ENCODE measurements around the gene PRKRIP1. TPM values are rescaled to one million over a fixed set of nuclear protein-coding genes. Genes with fewer than 3 reads are reported as not detected.

The PRKRIP1 gene
- total and polyA plus RNA-seq, 2 experiments from 2014 or later = 25.5 to 29.1 TPM

DNA sequence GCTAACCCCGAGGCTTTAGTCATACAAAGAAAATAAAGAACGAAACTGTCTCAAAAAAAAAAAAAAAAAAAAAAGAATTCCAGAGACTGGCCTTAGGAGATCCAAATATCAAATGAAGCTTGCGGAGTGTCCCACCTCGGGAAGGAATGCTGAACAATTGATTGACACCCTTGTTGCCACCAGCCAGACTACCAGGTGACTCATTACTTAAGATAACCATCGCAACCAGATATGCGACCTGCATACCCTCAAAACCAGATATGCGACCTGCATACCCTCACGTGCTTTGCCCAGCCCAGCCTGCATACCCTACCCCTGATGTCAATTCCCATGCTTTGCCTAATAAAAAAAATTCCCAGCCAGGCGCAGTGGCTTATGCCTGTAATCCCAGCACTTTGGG lies 2.7 kb upstream of the PRKRIP1 start (continued):
- no peak for TF ChIP-seq CREB1 (CRISPR knock-in tag; IDR thresholded peaks at IDR 0.05; ENCODE audit: low read depth)

DNA sequence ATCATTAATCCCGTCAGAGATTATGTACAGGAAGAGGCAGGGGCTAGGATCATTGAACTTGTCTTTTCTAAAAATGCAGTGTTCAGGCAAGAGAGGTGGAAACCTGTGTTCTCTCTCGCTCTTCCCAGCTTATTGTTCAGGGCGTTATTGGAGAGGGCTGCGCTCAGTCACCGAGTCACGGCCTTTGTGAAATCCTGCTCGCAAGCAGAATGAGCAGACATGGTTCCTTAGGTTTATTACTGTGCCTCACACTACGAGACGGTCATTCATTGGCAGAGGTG lies 631 bp upstream of the PRKRIP1 start:
- Histone ChIP-seq H3K4me3 (peak overlapping the region; percentile 98), H3F3A (replicated peaks; ENCODE audit: low read depth) (peaks cover 23% of the 10 kb centered on the region), H4K20me1 (replicated peaks; ENCODE audit: insufficient read depth) (no peaks in the 10 kb centered on the region; the same call in none of the 2 replicates), H3K9me2 (ENCODE audit: insufficient read depth) (no peaks in the 10 kb centered on the region), H3K4me1 (ENCODE audit: insufficient read depth) (no peaks in the 10 kb centered on the region; the same call in none of the 2 replicates), H3K27me3 (ENCODE audit: insufficient read depth) (no peaks in the 10 kb centered on the region), H3K79me2 (replicated peaks; ENCODE audit: insufficient read depth) (peaks cover 23% of the 10 kb centered on the region), H3K4me2 (peak overlapping the region; percentile 74), H3K36me3 (ENCODE audit: insufficient read depth) (peaks cover 4% of the 10 kb centered on the region; the same call in 1 of the 2 replicates), H3K27ac (ENCODE audit: low read depth) (peak overlapping the region; percentile 97), H2AFZ (peak overlapping the region; percentile 16; the same call in 1 of the 2 replicates)
- H3K27ac Mint-ChIP-seq = peak overlapping the region; percentile 99
- DNase-seq (ENCODE audit: low spot score) = no peak
- no peak for ATAC-seq
- peak overlapping the region; percentile 88 for H3K4me3 Mint-ChIP-seq
- TF ChIP-seq, protein P1, sequence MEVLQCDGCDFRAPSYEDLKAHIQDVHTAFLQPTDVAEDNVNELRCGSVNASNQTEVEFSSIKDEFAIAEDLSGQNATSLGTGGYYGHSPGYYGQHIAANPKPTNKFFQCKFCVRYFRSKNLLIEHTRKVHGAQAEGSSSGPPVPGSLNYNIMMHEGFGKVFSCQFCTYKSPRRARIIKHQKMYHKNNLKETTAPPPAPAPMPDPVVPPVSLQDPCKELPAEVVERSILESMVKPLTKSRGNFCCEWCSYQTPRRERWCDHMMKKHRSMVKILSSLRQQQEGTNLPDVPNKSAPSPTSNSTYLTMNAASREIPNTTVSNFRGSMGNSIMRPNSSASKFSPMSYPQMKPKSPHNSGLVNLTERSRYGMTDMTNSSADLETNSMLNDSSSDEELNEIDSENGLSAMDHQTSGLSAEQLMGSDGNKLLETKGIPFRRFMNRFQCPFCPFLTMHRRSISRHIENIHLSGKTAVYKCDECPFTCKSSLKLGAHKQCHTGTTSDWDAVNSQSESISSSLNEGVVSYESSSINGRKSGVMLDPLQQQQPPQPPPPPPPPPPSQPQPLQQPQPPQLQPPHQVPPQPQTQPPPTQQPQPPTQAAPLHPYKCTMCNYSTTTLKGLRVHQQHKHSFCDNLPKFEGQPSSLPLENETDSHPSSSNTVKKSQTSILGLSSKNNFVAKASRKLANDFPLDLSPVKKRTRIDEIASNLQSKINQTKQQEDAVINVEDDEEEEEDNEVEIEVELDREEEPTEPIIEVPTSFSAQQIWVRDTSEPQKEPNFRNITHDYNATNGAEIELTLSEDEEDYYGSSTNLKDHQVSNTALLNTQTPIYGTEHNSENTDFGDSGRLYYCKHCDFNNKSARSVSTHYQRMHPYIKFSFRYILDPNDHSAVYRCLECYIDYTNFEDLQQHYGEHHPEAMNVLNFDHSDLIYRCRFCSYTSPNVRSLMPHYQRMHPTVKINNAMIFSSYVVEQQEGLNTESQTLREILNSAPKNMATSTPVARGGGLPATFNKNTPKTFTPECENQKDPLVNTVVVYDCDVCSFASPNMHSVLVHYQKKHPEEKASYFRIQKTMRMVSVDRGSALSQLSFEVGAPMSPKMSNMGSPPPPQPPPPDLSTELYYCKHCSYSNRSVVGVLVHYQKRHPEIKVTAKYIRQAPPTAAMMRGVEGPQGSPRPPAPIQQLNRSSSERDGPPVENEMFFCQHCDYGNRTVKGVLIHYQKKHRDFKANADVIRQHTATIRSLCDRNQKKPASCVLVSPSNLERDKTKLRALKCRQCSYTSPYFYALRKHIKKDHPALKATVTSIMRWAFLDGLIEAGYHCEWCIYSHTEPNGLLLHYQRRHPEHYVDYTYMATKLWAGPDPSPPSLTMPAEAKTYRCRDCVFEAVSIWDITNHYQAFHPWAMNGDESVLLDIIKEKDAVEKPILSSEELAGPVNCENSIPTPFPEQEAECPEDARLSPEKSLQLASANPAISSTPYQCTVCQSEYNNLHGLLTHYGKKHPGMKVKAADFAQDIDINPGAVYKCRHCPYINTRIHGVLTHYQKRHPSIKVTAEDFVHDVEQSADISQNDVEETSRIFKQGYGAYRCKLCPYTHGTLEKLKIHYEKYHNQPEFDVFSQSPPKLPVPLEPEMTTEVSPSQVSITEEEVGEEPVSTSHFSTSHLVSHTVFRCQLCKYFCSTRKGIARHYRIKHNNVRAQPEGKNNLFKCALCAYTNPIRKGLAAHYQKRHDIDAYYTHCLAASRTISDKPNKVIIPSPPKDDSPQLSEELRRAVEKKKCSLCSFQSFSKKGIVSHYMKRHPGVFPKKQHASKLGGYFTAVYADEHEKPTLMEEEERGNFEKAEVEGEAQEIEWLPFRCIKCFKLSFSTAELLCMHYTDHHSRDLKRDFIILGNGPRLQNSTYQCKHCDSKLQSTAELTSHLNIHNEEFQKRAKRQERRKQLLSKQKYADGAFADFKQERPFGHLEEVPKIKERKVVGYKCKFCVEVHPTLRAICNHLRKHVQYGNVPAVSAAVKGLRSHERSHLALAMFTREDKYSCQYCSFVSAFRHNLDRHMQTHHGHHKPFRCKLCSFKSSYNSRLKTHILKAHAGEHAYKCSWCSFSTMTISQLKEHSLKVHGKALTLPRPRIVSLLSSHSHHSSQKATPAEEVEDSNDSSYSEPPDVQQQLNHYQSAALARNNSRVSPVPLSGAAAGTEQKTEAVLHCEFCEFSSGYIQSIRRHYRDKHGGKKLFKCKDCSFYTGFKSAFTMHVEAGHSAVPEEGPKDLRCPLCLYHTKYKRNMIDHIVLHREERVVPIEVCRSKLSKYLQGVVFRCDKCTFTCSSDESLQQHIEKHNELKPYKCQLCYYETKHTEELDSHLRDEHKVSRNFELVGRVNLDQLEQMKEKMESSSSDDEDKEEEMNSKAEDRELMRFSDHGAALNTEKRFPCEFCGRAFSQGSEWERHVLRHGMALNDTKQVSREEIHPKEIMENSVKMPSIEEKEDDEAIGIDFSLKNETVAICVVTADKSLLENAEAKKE (CRISPR knock-in tag; IDR thresholded peaks at IDR 0.05) = no peak
- TF ChIP-seq JUNB (IDR thresholded peaks at IDR 0.05; ENCODE audit: unreplicated experiment) (no peak), STAT1 (IDR thresholded peaks at IDR 0.05; ENCODE audit: unreplicated experiment) (no peak), ZNF114 (CRISPR knock-in tag; IDR thresholded peaks at IDR 0.05) (no peak), EZH2 (IDR thresholded peaks at IDR 0.05; ENCODE audit: low read depth, unreplicated experiment) (no peak)
- TF ChIP-seq, protein P2, sequence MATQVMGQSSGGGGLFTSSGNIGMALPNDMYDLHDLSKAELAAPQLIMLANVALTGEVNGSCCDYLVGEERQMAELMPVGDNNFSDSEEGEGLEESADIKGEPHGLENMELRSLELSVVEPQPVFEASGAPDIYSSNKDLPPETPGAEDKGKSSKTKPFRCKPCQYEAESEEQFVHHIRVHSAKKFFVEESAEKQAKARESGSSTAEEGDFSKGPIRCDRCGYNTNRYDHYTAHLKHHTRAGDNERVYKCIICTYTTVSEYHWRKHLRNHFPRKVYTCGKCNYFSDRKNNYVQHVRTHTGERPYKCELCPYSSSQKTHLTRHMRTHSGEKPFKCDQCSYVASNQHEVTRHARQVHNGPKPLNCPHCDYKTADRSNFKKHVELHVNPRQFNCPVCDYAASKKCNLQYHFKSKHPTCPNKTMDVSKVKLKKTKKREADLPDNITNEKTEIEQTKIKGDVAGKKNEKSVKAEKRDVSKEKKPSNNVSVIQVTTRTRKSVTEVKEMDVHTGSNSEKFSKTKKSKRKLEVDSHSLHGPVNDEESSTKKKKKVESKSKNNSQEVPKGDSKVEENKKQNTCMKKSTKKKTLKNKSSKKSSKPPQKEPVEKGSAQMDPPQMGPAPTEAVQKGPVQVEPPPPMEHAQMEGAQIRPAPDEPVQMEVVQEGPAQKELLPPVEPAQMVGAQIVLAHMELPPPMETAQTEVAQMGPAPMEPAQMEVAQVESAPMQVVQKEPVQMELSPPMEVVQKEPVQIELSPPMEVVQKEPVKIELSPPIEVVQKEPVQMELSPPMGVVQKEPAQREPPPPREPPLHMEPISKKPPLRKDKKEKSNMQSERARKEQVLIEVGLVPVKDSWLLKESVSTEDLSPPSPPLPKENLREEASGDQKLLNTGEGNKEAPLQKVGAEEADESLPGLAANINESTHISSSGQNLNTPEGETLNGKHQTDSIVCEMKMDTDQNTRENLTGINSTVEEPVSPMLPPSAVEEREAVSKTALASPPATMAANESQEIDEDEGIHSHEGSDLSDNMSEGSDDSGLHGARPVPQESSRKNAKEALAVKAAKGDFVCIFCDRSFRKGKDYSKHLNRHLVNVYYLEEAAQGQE (IDR thresholded peaks at IDR 0.05; ENCODE audit: unreplicated experiment) = no peak
- TF ChIP-seq, protein P3, sequence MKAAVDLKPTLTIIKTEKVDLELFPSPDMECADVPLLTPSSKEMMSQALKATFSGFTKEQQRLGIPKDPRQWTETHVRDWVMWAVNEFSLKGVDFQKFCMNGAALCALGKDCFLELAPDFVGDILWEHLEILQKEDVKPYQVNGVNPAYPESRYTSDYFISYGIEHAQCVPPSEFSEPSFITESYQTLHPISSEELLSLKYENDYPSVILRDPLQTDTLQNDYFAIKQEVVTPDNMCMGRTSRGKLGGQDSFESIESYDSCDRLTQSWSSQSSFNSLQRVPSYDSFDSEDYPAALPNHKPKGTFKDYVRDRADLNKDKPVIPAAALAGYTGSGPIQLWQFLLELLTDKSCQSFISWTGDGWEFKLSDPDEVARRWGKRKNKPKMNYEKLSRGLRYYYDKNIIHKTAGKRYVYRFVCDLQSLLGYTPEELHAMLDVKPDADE (IDR thresholded peaks at IDR 0.05) = no peak
- H3K27me3 Mint-ChIP-seq (ENCODE audit: insufficient read depth, low read depth, poor library complexity) = peaks cover 21% of the 10 kb centered on the region
- H3K4me1 Mint-ChIP-seq = peaks cover 12% of the 10 kb centered on the region
- peaks cover 42% of the 10 kb centered on the region for H3K36me3 Mint-ChIP-seq (ENCODE audit: low read depth)
- H3K9me3 Mint-ChIP-seq = no peaks in the 10 kb centered on the region

All from GM23338 (cell line).